RCC 7860 (cell line): Measurements from ENCODE around the gene FKBP1A.

Experiments used
- DNase-seq: peaks from one replicate; pipeline ENCODE4 v3.0.0-alpha.2; 2015; ENCODE audit warnings: low spot score
- FAIRE-seq: peaks from 2 replicates; lab custom pipeline; 2012; peaks lifted over from hg19 to GRCh38; lab: Jason Lieb, UNC

Gene FKBP1A

DNA sequence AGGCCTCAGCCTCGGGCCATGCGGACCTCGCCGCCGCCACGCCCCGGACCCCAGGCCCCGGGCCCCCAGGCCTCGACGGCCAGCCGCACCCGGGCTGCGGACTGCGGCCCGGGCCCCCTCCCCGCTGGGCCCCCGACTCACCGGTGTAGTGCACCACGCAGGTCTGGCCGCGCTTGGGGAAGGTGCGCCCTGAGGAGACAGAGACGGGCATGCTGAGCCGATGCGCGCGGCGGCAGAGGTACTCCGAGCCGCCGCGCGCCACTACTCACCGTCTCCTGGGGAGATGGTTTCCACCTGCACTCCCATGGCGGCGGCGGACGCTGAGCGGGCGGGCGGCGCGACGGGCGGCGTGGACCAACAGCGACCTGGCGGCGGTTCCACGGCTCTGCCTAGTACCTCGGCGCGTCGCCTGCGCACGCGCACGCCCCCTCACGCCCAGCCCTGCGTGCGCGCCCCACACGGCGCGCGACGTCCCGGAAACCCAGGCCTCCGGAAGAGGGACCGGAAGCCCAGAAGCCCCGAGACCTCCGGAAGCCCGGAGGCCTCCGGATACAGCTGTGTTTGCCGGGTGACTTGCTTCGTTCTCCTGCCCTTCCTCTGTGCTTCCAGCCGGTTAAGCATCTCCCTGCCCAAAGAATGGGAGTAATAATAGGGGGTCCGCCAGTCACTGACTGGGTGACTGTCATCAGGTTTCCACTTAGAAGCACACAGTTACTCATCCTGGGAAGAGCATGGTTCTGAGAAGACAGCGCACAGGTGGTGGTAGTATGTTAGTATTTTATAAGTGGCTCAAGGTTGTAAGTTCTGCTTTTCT is at the start of gene FKBP1A:
Gene FKBP1A, minus strand, starts transcription at position 362 of the 814 bp plus-strand sequence. Its CDS starts 56 bp downstream, at position 306.
- DNase-seq (peak; percentile 73), FAIRE-seq (no peak)

- DNase-seq (no peak), FAIRE-seq (no peak)
Observed at GRCh38 chr20:1442304-1442703, 49.5 kb upstream of the FKBP1A start.

GRCh38 chr20:1441133-1441532 is 48.3 kb upstream of the FKBP1A start:
- FAIRE-seq, result no peak

DNA sequence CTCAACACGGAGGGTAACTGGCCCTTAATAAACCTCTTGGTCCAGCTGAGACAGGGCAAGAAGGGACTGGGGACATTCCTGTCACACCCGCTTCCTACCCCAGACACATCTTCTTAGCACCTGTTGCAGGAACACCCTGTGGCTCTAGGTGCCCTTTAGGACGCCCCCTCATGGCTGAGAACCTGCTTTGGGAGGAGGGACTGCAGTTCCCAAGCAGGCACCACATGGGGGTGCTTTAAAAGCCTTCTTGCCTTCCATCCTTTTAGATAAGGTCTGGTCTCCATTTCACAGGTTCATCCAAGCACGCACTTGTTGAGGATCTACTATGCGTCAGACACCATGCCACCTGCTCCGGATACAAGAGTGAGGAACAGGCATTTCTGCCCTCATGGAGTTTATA is 47.2 kb upstream of the FKBP1A start:
- DNase-seq (no peak), FAIRE-seq (no peak)

More at GRCh38 chr20:1441133-1441532, 48.3 kb upstream of the FKBP1A start:
- no peak for DNase-seq

DNA sequence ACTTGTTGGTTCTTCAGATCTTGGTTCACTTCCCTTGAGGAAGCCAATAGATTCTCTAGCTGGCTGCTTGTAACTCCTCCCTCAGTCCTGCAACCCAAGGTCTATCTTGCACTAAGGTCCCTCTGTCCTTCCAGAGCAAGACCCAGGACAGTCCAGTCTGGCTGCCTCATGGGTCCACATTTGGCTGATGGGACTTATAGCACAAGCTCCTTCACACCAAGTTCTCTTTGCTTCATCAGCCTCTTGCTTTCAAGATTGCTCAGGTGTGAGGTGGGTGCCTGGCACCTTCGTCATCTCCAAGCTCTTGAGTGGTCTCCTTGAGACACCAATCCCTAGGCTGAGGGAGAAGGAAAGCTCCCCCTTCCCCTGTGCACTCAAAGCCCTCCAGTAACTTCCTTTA is 45.5 kb upstream of the FKBP1A start:
- FAIRE-seq (no peak), DNase-seq (no peak)

- DNase-seq (peak; percentile 46), FAIRE-seq (no peak)
Observed at GRCh38 chr20:1437235-1437904, 44.5 kb upstream of the FKBP1A start.

- DNase-seq (no peak), FAIRE-seq (no peak)
Observed at GRCh38 chr20:1436263-1436662, 43.4 kb upstream of the FKBP1A start.

DNA sequence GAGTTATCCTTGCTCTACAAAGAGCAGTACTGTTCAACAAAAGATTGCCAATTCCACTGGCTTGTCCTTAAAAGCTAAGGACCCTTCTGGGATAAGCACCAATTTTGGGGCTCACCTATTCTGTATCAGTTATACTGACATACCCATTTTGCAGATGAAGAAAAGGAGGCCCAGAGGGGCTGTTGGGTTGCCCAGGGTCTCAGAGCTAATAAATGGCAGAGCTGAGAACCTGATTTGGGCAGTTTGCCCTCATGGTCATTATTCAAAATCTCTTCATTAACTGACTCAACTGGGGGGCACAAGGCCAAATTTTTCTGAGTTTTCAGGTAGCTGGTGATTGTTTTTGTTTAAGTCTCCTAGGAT is 42.5 kb upstream of the FKBP1A start:
- DNase-seq (no peak), FAIRE-seq (no peak)

GRCh38 chr20:1434571-1435336 is 41.9 kb upstream of the FKBP1A start:
- FAIRE-seq (peak; percentile 87), DNase-seq (peak; percentile 66)

DNA sequence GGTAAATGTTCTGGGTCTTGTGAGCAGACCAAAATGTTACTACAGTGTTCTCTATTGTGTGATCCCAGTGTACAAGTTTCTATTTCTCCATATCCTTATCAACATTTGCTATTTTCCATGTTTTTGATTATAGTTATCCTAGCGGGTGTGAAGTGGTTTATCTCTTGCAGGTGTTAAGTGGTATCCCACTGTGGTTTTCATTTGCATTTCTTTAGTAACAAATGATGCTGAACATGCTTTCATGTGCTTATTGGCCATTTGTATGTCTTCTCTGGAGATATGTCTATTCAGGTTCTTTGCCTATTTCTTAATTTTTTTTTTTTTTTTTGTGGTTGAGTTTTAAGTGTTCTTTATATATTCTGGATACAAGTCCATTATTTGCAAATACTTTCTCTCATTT is 38.3 kb upstream of the FKBP1A start:
- DNase-seq (no peak), FAIRE-seq (no peak)

GRCh38 chr20:1430004-1430451 is 37.2 kb upstream of the FKBP1A start:
- no peak for DNase-seq
- FAIRE-seq, result no peak

- no peak for FAIRE-seq
- DNase-seq, result no peak
Observed at GRCh38 chr20:1429143-1429728, 36.4 kb upstream of the FKBP1A start.

DNA sequence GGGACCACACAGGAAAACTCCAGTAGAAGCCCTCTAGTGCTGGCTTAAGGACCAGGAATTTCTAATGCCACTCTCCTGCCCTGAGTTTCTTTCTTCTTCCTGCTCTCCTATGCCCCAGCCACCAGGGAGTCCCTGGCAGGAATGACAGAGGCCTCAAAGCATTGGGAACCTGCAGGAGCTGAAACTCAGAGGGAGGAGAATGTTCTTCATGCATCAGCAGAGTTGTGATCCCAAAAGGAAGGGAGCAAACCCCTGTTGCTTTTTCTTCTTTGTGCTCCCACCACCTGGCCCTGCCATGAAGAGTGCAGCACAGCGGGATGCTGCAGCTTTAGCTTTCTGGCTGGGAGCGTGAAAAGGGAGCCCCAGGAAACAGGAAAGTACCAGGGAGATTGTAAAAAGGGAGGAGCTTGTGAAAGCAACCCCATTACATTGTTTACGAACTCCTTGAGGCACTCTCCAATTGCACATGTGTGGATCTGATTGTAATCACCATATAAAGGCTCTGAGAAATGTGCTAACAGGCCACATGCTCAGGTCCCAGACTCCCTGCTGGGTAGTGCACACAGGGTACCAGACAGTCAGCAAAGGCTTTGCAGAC is 34.7 kb upstream of the FKBP1A start:
- DNase-seq (no peak), FAIRE-seq (no peak)

DNA sequence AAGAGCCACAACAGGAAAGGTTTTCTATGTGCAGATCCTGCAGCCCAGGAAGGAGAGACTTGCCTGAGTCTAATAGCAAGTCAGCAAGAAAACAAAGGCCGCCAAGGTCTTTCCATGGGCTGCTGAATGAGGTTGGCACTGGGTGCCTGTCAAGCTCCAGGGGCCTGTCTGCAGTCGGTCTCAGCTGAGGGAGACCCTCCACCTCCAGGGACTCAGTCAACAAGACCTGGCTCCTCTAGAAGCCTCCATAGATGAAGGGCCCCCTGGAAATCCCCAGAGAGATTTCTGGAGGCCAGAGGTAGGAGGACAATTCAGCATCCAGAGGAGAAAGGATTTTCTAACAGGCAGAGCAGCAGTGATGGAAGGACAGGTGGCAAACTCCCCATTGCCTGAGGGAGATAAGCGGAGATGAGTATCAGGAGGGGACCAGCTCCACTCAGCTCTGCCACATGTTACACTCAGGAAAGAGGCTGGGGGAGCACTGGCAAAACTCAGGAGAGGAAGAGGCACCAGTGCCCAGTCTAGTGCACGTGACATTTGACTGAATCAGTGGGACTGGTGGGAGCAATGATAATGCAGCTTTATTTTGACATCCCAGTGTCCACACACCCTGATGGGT is 33.5 kb upstream of the FKBP1A start:
- no peak for DNase-seq
- no peak for FAIRE-seq

GRCh38 chr20:1424336-1424735 is 31.5 kb upstream of the FKBP1A start:
- DNase-seq, result no peak
- no peak for FAIRE-seq

DNA sequence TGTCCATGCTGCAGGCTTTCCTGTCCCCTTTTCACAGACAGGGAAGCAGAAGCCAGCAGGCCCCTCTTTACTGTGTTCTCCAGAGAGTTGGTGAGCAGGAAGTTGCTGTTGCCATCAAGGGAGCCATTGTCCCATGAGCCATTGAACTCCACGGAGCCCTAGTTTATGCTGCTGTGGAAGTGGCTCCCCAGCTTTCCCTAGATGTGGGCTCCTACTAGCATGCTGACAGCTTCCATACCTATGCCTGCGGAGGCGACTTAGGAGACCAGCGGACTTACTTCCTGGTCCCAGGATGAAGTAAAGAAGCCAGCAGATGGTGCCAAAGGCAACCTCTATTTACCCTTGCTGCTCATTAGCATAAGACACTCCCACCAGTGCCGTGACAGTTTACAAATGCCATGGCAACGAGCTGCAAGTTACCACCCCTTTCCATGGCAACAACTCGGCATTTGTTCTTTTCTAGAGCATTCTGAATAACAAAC is 30.8 kb upstream of the FKBP1A start:
- DNase-seq, result no peak
- FAIRE-seq, result no peak

DNA sequence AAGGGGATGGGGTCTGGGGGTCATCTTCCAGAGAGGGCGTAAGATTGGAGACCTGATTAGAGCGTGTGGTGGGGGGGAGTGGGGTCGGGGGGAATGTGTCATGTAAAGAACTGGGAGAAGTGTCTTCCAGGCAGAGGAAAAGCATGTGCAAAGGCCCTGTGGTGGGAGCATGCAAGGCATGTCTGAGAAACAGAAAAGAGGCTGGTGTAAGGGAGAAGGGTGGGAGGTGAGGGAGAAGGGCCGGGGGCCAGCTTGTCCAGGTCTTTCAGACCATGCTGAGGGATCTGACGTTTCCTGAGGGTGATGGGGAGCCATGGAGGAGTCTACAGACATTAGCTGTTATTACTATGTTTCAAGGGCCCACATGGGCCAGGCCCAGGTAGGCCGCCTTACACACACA is 30.4 kb upstream of the FKBP1A start:
- DNase-seq (no peak), FAIRE-seq (no peak)

DNA sequence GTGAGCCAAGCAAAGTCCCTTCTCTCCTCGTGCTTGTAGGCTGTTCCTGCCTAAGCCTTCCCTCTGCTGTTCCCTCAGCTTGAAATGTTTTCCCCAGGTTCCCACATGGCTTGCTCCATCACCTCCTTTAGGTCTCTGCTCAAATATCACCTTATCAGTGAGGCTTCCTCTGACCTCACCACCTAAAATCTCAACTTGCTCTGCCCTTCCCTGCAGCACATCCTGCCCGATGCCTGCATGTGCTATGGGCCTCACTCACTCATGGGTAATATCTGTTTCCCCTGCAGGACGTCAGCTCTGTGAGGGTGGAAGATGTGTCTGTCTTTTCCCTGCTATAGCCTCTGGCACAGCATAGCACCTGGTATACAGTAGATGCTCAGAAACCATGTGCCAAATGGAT is 29.9 kb upstream of the FKBP1A start:
- FAIRE-seq, result no peak

DNA sequence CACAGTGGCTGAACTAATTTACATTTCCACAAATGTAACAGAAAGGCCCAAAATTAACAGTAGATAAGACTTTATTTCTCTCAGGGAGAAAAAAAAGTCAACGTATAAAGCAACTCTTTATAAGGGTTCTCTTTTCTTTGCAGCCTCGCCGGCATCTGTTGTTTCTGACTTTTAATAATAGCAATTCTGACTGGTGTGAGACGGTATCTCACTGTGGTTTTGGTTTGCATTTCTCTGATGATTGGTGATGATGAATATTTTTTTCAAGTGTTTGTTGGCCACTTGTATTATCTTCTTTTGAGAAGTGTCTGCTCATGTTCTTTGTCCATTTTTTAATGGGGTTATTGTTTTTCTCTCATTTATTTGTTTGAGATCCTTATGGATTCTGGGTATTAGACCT is 27.2 kb upstream of the FKBP1A start:
- DNase-seq, result no peak
- FAIRE-seq, result no peak

More for the DNA sequence above, 29.9 kb upstream of the FKBP1A start:
- DNase-seq, result no peak

- peak; percentile 71 for DNase-seq
- peak; percentile 4 for FAIRE-seq
Observed at GRCh38 chr20:1418350-1418749, 25.5 kb upstream of the FKBP1A start.
